GOT3 (cell line): ENCODE results near the gene PTPN14.
"Not testable (repeated sequence)": the region's sequence is repeated elsewhere in the genome, so short reads cannot be mapped to it uniquely, and the experiment has no call there.

ENCODE experiments used
- DNase-seq: peaks from one replicate; lab custom pipeline; 2025; ENCODE audit warnings: mixed read lengths; lab: John Stamatoyannopoulos, UW

PTPN14 gene

GRCh38 chr1:214397497-214397896, 153.9 kb downstream of the PTPN14 start:
- no peak for DNase-seq

DNA sequence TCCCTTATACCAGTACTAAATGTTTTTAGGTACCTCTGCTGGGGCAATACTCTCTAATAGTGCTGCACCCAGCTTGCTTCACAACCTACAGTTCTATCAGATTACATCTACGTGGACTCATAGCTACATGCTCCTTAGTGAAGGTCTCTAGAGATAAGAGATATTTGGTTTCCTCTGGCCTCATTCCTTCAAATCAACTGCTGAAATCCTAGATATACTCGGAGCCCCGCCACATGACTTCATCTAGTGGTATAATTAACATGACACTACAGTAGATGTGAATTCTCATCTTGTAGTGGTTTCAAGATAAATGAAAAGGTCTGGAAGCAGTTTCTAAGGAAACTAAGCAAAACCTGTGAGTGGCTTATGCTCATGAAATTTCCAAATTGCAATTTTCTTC, 155.1 kb downstream of the PTPN14 start:
- no peak for DNase-seq

DNA sequence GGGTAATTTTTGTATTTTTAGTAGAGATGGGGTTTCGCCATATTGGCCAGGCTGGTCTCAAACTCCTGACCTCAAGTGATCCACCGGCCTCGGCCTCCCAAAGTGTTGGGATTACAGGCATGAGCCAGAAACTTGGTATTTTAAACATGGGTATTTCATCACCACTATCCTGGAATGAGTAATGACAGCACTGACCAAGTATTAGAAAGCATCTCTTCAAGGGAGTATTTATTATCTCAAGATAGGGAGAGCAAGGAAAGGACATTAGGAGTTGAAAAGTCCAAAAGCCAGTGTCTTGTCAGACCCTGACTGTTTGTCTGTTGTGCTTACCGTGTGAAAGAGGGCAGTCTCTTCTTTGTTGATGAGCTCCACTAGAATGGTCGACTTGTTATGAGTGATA, 156.8 kb downstream of the PTPN14 start:
- not testable (repeated sequence) for DNase-seq

DNA sequence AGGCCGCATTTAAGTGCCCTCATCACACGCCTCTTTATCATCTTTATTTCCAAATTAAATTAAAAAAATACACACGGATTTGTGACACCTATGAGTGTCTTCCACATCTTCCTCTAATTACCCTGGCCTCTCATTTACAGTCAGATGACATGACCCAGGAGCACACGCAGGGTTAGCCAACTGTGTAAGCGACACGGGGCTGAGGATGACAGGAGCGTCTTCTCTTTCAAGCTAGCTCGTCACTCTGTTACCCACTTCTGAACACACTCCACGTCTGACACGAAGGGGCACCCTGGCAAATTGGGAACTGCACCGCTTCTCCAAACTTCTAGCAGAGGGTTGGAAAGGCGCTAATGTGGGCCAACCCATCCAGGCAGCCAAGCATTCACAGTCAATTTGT, 158.3 kb downstream of the PTPN14 start:
- DNase-seq: no peak

DNA sequence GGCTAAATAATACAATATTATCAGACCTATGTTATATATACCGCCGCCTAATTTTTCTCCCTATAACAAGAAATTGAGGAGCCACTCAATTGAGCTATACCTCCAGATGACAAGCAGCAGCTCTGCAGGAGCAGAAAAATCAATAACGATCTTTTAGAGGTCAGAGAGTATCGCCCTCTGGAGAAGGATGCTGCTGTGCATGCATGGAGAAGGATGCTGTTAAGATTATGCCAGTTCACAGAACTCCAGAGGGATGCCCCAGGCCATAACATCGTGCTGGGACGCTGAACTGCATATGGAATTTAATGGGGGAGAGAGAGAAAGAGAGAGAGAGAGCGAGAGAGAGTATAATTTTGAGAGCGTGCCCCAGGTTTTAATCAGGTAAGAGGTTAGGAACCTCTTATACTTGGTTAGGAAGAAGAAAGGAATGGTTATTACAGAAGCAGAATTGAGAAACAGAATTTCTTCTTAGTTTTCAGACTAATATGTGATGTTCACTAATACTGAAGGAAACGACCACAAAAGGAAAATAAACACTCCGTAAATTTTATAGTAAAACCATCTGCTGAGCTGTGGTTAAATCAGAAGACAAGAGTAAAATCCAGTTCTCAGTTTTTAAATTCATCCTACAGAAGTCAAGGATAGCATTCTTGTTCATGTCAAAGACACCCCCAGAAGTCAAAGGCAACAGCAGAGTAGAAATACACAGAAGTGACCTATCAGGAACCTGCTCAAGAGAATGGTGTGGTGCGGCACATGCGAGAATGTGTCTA, 159.3 kb downstream of the PTPN14 start:
- no peak for DNase-seq

GRCh38 chr1:214389734-214390133, 161.7 kb downstream of the PTPN14 start:
- no peak for DNase-seq

GRCh38 chr1:214386747-214387146, 164.7 kb downstream of the PTPN14 start:
- no peak for DNase-seq

GRCh38 chr1:214386333-214386732, 165.1 kb downstream of the PTPN14 start:
- no peak for DNase-seq

- no peak for DNase-seq
Measured at GRCh38 chr1:214385428-214385827, 166.0 kb downstream of the PTPN14 start.

DNA sequence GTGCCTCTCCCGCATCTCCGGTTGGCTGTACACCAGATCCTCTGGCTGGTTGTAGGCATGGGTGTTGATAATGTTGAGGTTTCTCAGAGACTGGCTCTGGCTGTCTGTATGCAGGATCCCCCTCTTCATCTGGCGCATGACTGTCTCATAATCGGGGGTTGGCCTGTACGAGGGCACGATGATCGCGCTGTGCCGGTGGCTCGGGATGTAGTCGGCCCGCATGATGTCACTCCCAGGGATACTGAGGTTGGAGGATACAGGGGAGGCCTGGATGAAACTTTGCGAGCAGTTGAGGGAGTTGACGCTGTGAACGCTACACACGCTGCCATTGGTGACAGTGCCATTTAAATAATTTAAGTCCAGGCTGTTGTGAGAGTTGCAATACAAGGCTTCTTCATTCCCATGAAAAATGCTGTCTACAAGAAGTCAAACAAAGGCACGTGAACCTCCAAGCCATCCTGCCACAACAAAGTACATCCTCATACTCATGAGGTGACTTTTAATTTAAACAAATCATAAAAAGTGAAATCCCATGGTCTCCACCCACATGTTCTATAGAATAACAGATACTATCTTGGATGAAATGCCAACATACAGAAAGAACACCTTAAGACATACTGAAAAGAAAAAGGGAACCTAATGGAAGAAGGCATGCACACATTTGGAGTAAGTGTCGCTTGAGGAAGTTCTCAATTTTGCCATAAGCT, 166.9 kb downstream of the PTPN14 start:
- DNase-seq: no peak

- no peak for DNase-seq
Measured at GRCh38 chr1:214383381-214384372, 167.7 kb downstream of the PTPN14 start.

DNA sequence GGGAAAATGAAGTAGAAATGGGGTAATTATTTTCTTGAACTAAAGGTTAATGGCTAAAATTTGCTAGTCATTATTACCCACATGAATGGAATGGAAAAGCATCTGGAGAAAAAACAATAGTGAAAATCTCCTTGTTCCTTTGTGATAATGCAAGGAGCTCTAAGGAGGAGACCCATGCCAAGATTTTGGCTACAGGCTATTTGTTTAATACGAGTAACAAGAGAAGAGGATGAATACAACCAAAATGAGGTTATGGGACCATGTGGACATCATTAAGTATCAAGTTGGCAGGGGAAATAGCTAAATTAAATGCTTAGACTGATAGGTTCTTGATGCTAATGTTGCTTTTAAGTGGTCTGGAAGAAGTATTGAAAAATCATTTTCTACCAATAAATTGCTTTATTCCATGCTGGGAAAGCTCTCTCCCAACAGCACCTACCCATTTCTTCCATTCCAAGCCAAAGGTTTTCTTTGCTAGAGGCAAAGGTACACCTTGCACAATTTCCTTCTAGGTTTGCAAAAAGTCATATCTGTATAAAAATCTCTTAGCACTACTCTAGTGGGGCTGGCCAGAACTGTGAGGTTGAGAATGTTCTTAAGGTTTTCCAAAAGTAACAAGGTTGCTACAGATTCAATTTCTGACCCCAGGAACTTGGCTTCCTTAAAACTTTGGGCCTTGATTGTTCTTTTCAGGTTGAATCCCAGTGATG, 170.3 kb downstream of the PTPN14 start:
- DNase-seq: no peak

DNA sequence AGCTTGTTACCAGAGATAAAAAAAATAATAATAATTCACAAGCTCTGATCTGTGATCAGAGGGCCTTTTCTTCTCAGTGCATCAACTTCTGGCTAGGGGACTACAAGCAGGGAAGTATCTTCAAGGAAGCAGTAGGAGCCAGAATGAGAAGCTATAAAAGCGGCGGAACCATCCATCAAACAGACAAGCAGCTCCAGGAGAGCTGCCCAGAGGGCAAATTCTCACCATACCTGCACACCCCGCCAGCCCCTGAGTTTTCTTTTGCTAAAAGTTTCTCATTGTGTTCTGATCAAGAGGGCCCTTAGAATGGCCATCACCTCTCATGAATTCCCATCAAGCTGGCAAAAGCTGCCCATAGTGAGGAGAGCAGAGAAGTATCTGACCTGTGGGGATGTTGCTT, 171.0 kb downstream of the PTPN14 start:
- DNase-seq: no peak

DNA sequence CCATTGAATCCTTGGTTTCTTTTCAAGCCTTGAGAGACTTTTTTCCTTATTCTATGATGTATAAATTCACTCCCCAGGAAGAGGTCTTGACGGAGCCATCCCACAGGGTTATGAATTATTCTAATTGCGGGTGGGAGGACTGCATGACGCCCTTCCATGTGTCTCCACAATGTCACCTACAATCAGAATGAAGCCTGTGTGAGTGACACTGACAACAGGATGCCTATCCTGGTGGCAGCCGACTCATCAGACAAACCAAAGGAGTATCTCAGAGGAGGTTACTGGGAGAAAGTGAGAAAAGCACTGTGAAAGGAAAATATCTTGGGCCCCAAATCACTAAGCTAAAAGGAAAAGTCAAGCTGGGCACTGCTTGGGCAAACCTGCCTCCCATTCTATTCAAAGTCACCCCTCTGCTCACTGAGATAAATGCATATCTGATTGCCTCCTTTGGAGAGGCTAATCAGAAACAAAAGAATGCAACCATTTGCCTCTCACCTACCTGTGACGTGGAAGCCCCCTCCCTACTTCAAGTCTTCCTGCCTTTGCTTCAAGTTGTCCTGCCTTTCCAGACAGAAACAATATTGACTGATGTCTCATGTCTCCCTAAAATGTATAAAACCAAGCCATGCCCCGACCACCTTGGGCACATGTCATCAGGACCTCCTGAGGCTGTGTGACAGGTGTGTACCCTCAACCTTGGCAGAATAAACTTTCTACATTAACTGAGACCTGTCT, 172.0 kb downstream of the PTPN14 start:
- DNase-seq: no peak

- no peak for DNase-seq
Measured at GRCh38 chr1:214378492-214378891, 172.9 kb downstream of the PTPN14 start.

DNA sequence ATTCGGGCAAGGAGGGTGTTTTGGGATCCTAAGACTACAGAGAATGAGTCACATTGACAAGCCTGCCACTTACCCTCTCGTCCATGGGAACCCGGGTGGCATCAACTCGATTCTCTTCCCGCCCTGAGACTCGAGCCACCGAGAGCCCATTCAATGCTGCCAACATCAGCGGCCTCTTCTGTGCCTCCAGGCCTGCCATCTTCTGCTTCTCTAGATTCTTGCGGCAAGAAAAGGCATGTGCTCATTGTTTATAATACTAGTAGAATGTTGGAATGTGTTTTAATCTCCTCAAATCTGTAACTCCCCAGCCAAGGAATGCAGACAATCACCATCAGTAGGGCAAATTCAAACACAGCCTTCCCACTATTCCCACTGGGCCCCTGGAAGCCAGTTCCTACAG, 173.5 kb downstream of the PTPN14 start:
- DNase-seq: no peak

- no peak for DNase-seq
Measured at GRCh38 chr1:214377485-214377884, 173.9 kb downstream of the PTPN14 start.

DNA sequence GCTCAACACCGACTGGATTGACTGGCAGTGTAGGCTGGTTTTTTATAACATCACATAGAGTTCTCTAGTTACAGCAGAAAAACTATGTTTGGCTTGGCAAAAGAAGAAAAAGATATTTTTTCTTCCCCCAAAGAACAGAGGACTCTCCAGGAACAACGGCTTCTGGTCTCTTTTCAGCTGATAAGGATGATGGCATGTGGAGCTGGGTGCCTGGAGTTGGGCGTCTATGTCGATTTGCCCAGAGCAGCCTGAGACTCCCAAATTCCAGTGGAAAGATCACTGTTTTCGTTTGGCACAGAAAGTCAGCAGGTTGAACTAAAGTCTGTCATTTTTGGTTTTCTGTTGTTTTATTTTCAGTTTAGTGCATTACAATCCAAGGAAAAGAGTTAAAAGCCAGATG, 179.3 kb downstream of the PTPN14 start:
- DNase-seq: no peak

DNA sequence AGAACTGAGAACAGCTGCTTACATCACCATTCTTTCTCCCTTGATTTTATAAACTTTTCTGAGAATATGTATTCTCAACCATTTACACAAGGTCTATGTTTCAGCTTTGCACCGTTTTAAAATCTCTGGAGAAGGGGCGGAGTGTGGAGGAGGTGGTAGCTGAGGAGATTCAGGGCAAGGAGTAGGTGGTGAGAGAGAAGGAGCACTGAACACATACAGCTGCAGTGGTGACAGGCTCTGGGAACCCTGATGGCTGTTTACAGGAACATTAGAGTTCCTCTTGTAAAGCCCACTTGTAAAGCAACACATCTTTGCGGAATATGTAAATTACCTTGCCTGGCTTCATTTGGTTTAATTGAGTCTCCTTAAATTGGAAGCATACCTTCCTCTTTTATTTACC, 180.8 kb downstream of the PTPN14 start:
- no peak for DNase-seq

DNA sequence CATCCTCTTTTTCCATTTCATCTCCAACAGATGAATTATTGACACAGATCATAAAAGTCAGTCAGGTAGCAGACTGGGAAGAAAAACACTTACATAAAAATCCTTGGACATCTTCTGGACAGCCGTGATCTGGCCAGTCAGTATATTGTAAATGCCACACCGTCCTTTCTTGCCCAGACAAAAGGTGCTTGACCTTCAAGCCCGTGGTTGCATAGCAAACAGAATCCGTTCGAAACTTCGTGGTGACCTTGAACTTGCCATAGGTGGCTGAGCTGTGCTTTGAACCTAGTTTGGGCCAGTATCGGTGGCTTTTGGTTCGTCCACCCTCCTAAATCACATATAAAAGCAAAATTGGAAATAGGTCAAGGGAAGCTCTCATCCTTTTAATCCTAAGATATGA, 182.0 kb downstream of the PTPN14 start:
- DNase-seq: no peak

DNA sequence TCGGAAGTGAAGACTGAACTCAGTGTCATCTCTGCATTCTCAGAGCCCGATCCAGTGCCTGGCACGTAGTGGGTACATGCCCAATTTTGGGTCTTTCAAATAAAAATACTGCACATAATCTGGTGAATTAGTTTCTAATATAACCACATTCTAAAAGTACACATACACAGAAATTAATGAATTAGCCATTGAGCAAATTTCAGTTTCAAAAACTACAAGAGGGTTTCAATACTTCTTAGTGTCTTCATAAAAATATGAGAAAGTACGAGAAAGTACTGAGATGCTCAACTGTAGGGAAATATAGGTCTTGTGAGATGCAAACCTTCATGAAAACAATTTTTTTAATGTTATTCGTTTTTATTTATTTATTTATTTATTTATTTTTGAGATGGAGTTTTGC, 183.6 kb downstream of the PTPN14 start:
- DNase-seq: no peak
